ENCODE data around the gene DAPK3. TPM values are rescaled to one million over a fixed set of nuclear protein-coding genes. Genes with fewer than 3 reads are reported as not detected.
"Not testable (repeated sequence)": the region's sequence is repeated elsewhere in the genome, so short reads cannot be mapped to it uniquely, and the experiment has no call there.

Gene DAPK3
- total RNA-seq, 1 experiment from 2014 or later = 66.6 TPM

GRCh38 chr19:4007021-4007835 lies 36.3 kb upstream of the DAPK3 start, which contains the start of gene PIAS4:
PIAS4 (plus strand) TSS chr19:4007736; CDS start chr19:4007761, 25 bp downstream.
- Histone ChIP-seq H3K9me3 (ENCODE audit: control insufficient read depth, insufficient read depth, low read depth, low read length) (no peaks in the 10 kb centered on the region), H3K27ac (ENCODE audit: low read length) (peak within 1 kb of the TSS; percentile 81), H3K4me1 (ENCODE audit: control insufficient read depth, insufficient read depth, low read length) (peaks cover 16% of the 10 kb centered on the region), H3K36me3 (ENCODE audit: control insufficient read depth, insufficient read depth, low read length) (0 out of 2 replicates have a peak, but pooled peaks cover 2% of the 10 kb centered on the region), H3K4me3 (ENCODE audit: low read depth in 2 of 2, low read length in 2 of 2) (peak within 1 kb of the TSS; percentile 84 to 89), H3K27me3 (ENCODE audit: control insufficient read depth, insufficient read depth, low read length) (no peaks in the 10 kb centered on the region)
- DNase-seq (ENCODE audit: low read depth, low spot score) (peak; percentile 36), ATAC-seq (peak; percentile 97)
- in situ Hi-C loops (cut with HindIII; ENCODE audit: low pct_unique_long_range_greater_than_20kb, low sequenced_read_pairs) = no loop called here
- intact Hi-C loops (cut with micrococcal nuclease; ENCODE audit: unreplicated experiment) = no loop called here
- BruUV-seq (replicated peaks) = TSS peak; percentile 81
- ChIA-PET POLR2A (interaction anchor here (0.7 kb wide), 1 partner anchor 19 kb away, joined by 6 read pairs; no protein-coding TSS in a partner anchor), CTCF (interaction anchor here (0.6 to 0.7 kb wide), 4 partner anchors 60 to 731 kb away, joined by 3 to 9 read pairs (median 6); no protein-coding TSS in a partner anchor)
- TF ChIP-seq POLR2AphosphoS5 (IDR thresholded peaks at IDR 0.05; ENCODE audit: low read depth, low read length) = peak; percentile 63
- TF ChIP-seq SIN3A (IDR thresholded peaks at IDR 0.05; ENCODE audit: borderline replicate concordance, insufficient read depth, low read depth, low read length) = peak; percentile 66; the same call in 1 of the 2 replicates
- no peak for TF ChIP-seq CTCF (IDR thresholded peaks at IDR 0.05)
- no peak for TF ChIP-seq TCF7L2 (IDR thresholded peaks at IDR 0.05; ENCODE audit: low read depth, low read length)
- no peak for TF ChIP-seq REST (IDR thresholded peaks at IDR 0.05; ENCODE audit: insufficient read depth in 1 of 2, low read depth in 2 of 2, low read length in 1 of 2)

- H3K36me3 ChIP-seq (ENCODE audit: control insufficient read depth, insufficient read depth, low read length); intact Hi-C loops (cut with micrococcal nuclease; ENCODE audit: unreplicated experiment); H3K27ac ChIP-seq (ENCODE audit: low read length); in situ Hi-C loops (cut with HindIII; ENCODE audit: low pct_unique_long_range_greater_than_20kb, low sequenced_read_pairs); POLR2A ChIA-PET; DNase-seq (ENCODE audit: low read depth, low spot score); H3K4me3 ChIP-seq (ENCODE audit: low read depth in 2 of 2, low read length in 2 of 2); H3K9me3 ChIP-seq (ENCODE audit: control insufficient read depth, insufficient read depth, low read depth, low read length); H3K27me3 ChIP-seq (ENCODE audit: control insufficient read depth, insufficient read depth, low read length); BruUV-seq (replicated peaks); ATAC-seq; CTCF ChIA-PET: not testable (repeated sequence)
- H3K4me1 ChIP-seq (ENCODE audit: control insufficient read depth, insufficient read depth, low read length) = peaks cover 16% of the 10 kb centered on the region
Observed at GRCh38 chr19:4005436-4005835, 34.5 kb upstream of the DAPK3 start.

- POLR2A ChIA-PET; DNase-seq (ENCODE audit: low read depth, low spot score); H3K27me3 ChIP-seq (ENCODE audit: control insufficient read depth, insufficient read depth, low read length); H3K4me3 ChIP-seq (ENCODE audit: low read depth in 2 of 2, low read length in 2 of 2); intact Hi-C loops (cut with micrococcal nuclease; ENCODE audit: unreplicated experiment); H3K4me1 ChIP-seq (ENCODE audit: control insufficient read depth, insufficient read depth, low read length); H3K36me3 ChIP-seq (ENCODE audit: control insufficient read depth, insufficient read depth, low read length); ATAC-seq; H3K27ac ChIP-seq (ENCODE audit: low read length); in situ Hi-C loops (cut with HindIII; ENCODE audit: low pct_unique_long_range_greater_than_20kb, low sequenced_read_pairs); H3K9me3 ChIP-seq (ENCODE audit: control insufficient read depth, insufficient read depth, low read depth, low read length); BruUV-seq (replicated peaks): not testable (repeated sequence)
- CTCF ChIA-PET = interaction anchor here (0.6 kb wide), 1 partner anchor 100 kb away, joined by 7 read pairs; no protein-coding TSS in a partner anchor
Observed at GRCh38 chr19:4000798-4001197, 29.9 kb upstream of the DAPK3 start.

GRCh38 chr19:3998667-3999412 lies 27.9 kb upstream of the DAPK3 start:
- H3K27me3 ChIP-seq (ENCODE audit: control insufficient read depth, insufficient read depth, low read length); DNase-seq (ENCODE audit: low read depth, low spot score); POLR2A ChIA-PET; H3K4me3 ChIP-seq (ENCODE audit: low read depth in 2 of 2, low read length in 2 of 2); H3K4me1 ChIP-seq (ENCODE audit: control insufficient read depth, insufficient read depth, low read length); intact Hi-C loops (cut with micrococcal nuclease; ENCODE audit: unreplicated experiment); H3K27ac ChIP-seq (ENCODE audit: low read length); CTCF ChIA-PET; H3K36me3 ChIP-seq (ENCODE audit: control insufficient read depth, insufficient read depth, low read length); in situ Hi-C loops (cut with HindIII; ENCODE audit: low pct_unique_long_range_greater_than_20kb, low sequenced_read_pairs); H3K9me3 ChIP-seq (ENCODE audit: control insufficient read depth, insufficient read depth, low read depth, low read length); ATAC-seq; BruUV-seq (replicated peaks): not testable (repeated sequence)
